Measurements from ENCODE around the gene HECW1.

The HECW1 gene

GRCh38 chr7:43406961-43407360 lies 294.5 kb downstream of the HECW1 start:
- TF ChIP-seq CTCF (conservative IDR thresholded peaks at IDR 0.05; ENCODE audit: low read length): no peak
- DNase-seq (ENCODE audit: low read depth): no peak

GRCh38 chr7:43408981-43409380 lies 296.5 kb downstream of the HECW1 start:
- TF ChIP-seq CTCF (conservative IDR thresholded peaks at IDR 0.05; ENCODE audit: low read length): no peak
- no peak overlapping the region for H3K4me3 ChIP-seq (ENCODE audit: low read length)
- DNase-seq (ENCODE audit: low read depth): no peak

More at GRCh38 chr7:43406961-43407360, 294.5 kb downstream of the HECW1 start:
- H3K4me3 ChIP-seq (ENCODE audit: low read length): no peak overlapping the region

GRCh38 chr7:43417455-43417854 lies 305.0 kb downstream of the HECW1 start:
- no peak for TF ChIP-seq CTCF (conservative IDR thresholded peaks at IDR 0.05; ENCODE audit: low read length)
- DNase-seq (ENCODE audit: low read depth): no peak
- H3K4me3 ChIP-seq (ENCODE audit: low read length): no peak overlapping the region

- no peak for TF ChIP-seq CTCF (conservative IDR thresholded peaks at IDR 0.05; ENCODE audit: low read length)
Measured at GRCh38 chr7:43430411-43430810, 318.0 kb downstream of the HECW1 start.

GRCh38 chr7:43431020-43431595 lies 318.7 kb downstream of the HECW1 start:
- peak; percentile 19 for DNase-seq (ENCODE audit: low read depth)
- no peak for TF ChIP-seq CTCF (conservative IDR thresholded peaks at IDR 0.05; ENCODE audit: low read length)
- H3K4me3 ChIP-seq (ENCODE audit: low read length): no peak overlapping the region

More at GRCh38 chr7:43430411-43430810, 318.0 kb downstream of the HECW1 start:
- DNase-seq (ENCODE audit: low read depth): no peak
- no peak overlapping the region for H3K4me3 ChIP-seq (ENCODE audit: low read length)

- TF ChIP-seq CTCF (conservative IDR thresholded peaks at IDR 0.05; ENCODE audit: low read length): no peak
- DNase-seq (ENCODE audit: low read depth): no peak
- no peak overlapping the region for H3K4me3 ChIP-seq (ENCODE audit: low read length)
Measured at GRCh38 chr7:43433639-43434038, 321.2 kb downstream of the HECW1 start.

- no peak for DNase-seq (ENCODE audit: low read depth)
- TF ChIP-seq CTCF (conservative IDR thresholded peaks at IDR 0.05; ENCODE audit: low read length): no peak
- no peak overlapping the region for H3K4me3 ChIP-seq (ENCODE audit: low read length)
Measured at GRCh38 chr7:43437001-43437400, 324.6 kb downstream of the HECW1 start.

All from AG10803 (cell line).